CD14-positive monocyte (primary cell): ENCODE data around the gene TP53BP2. TPM values are rescaled to one million over a fixed set of nuclear protein-coding genes. Genes with fewer than 3 reads are reported as not detected.
A peak's percentile ranks its signal among the peaks of the same experiment; 100 is the strongest.

Experiments used
- DNase-seq, 3 donors: peaks; one replicate each; pipeline ENCODE4 v3.0.0-alpha.2; 2011 to 2022
- H2AFZ ChIP-seq: 2 replicates; pipeline ENCODE4 v1.6.0; 2012; ENCODE audit warnings: mild to moderate bottlenecking, low read depth, low read length, inconsistent platforms; ENCODE audit not compliant: insufficient read depth, poor library complexity, severe bottlenecking
- H3K27ac ChIP-seq, 2 donors: 1 replicate in 1 of 2; 2 replicates in 1 of 2; pipeline ENCODE4 v1.5.1; 2012 to 2013; ENCODE audit warnings: low read length in 2 of 2, control low read depth in 1 of 2, inconsistent platforms in 1 of 2, low read depth in 1 of 2, mild to moderate bottlenecking in 1 of 2
- H3K27me3 ChIP-seq, 2 donors: one replicate each; pipeline versions ENCODE4 v1.6.0 to v1.6.1; 2011 to 2013; ENCODE audit warnings: low read length in 2 of 2; ENCODE audit not compliant: control insufficient read depth in 2 of 2, insufficient read depth in 2 of 2
- H3K36me3 ChIP-seq, 2 donors: replicated peaks in 1 of 2; 1 replicate in 1 of 2; 2 replicates in 1 of 2; pipeline versions ENCODE4 v1.5.1 to v1.6.1; 2012 to 2013; ENCODE audit warnings: low read length in 2 of 2, control low read depth in 1 of 2, inconsistent platforms in 1 of 2, mild to moderate bottlenecking in 1 of 2; ENCODE audit not compliant: insufficient read depth in 2 of 2, control insufficient read depth in 1 of 2
- H3K4me1 ChIP-seq, 2 donors: 1 replicate in 1 of 2; 2 replicates in 1 of 2; pipeline versions ENCODE4 v1.5.1 to v1.6.1; 2012 to 2013; ENCODE audit warnings: low read length in 2 of 2, control low read depth in 1 of 2, inconsistent platforms in 1 of 2, mild to moderate bottlenecking in 1 of 2, moderate library complexity in 1 of 2; ENCODE audit not compliant: insufficient read depth in 2 of 2, control insufficient read depth in 1 of 2
- H3K4me2 ChIP-seq: replicated peaks from 2 replicates; pipeline ENCODE3; 2012; ENCODE audit warnings: low read length, moderate library complexity, mild to moderate bottlenecking; ENCODE audit not compliant: poor library complexity, severe bottlenecking; ENCODE audit errors: extremely low read depth
- H3K4me3 ChIP-seq, 3 experiments: fragments of 200-600 bp in 1 of 3; sonication (generic) in 1 of 3; replicated peaks in 1 of 3; 1 replicate in 2 of 3; 2 replicates in 1 of 3; pipeline ENCODE4 v1.5.1; 2011 to 2013; ENCODE audit warnings: low read length in 3 of 3, mild to moderate bottlenecking in 3 of 3, control low read depth in 2 of 3, low read depth in 2 of 3, inconsistent platforms in 1 of 3, moderate library complexity in 1 of 3
- H3K79me2 ChIP-seq: 2 replicates; pipeline ENCODE4 v1.6.0; 2012; ENCODE audit warnings: mild to moderate bottlenecking, control low read depth, inconsistent platforms, low read length, moderate library complexity; ENCODE audit not compliant: insufficient read depth
- H3K9ac ChIP-seq: 2 replicates; pipeline ENCODE4 v1.6.0; 2017; ENCODE audit warnings: low read length, mild to moderate bottlenecking; ENCODE audit not compliant: insufficient read depth, poor library complexity, severe bottlenecking
- H3K9me3 ChIP-seq, 2 donors: replicated peaks in 1 of 2; 1 replicate in 1 of 2; 2 replicates in 1 of 2; pipeline versions ENCODE4 v1.5.1 to v1.6.1; 2012 to 2013; ENCODE audit warnings: low read length in 2 of 2, control low read depth in 1 of 2; ENCODE audit not compliant: control insufficient read depth in 1 of 2, insufficient read depth in 1 of 2
- H4K20me1 ChIP-seq: 2 replicates; pipeline ENCODE4 v1.6.0; 2012; ENCODE audit warnings: mild to moderate bottlenecking, low read length, control low read depth, moderate library complexity; ENCODE audit not compliant: insufficient read depth
- H3K27ac Mint-ChIP-seq, 7 donors: one replicate each; pipeline ENCODE4 v1.8.0; 2020; ENCODE audit warnings: mild to moderate bottlenecking in 7 of 7, mixed read lengths in 7 of 7, moderate library complexity in 6 of 7, inconsistent platforms in 2 of 7
- H3K27me3 Mint-ChIP-seq, 3 donors: one replicate each; pipeline ENCODE4 v1.8.0; 2021 to 2022; ENCODE audit warnings: low read depth in 3 of 3, mild to moderate bottlenecking in 3 of 3, mixed read lengths in 3 of 3, moderate library complexity in 3 of 3, inconsistent platforms in 1 of 3
- H3K36me3 Mint-ChIP-seq, 2 donors: one replicate each; pipeline ENCODE4 v1.8.0; 2020; ENCODE audit warnings: mixed read lengths in 2 of 2, inconsistent platforms in 1 of 2, mild to moderate bottlenecking in 1 of 2
- H3K4me1 Mint-ChIP-seq: one replicate; pipeline ENCODE4 v1.8.0; 2020; ENCODE audit warnings: mild to moderate bottlenecking, mixed read lengths
- H3K4me3 Mint-ChIP-seq, 2 donors: one replicate each; pipeline ENCODE4 v1.8.0; 2020; ENCODE audit warnings: mild to moderate bottlenecking in 2 of 2, mixed read lengths in 2 of 2, moderate library complexity in 1 of 2
- H3K9me3 Mint-ChIP-seq, 7 donors: one replicate each; pipeline ENCODE4 v1.8.0; 2020 to 2022; ENCODE audit warnings: mixed read lengths in 7 of 7, mild to moderate bottlenecking in 6 of 7, moderate library complexity in 6 of 7, inconsistent platforms in 2 of 7
- WGBS: methylation state at CpG from one replicate; pipeline ENCODE4 v1.1.5; 2013; ENCODE audit warnings: missing lambda C conversion rate; ENCODE audit not compliant: insufficient coverage; 5-methylcytosine and 5-hydroxymethylcytosine counted together
- intact Hi-C, 2 donors: fragments of 100-400 bp; cut with micrococcal nuclease; formaldehyde crosslinking; loops; one replicate each; pipeline versions ENCODE4 v1.15.0 to v1.15.1; 2023
- polyA plus RNA-seq, 3 donors: library from polyadenylated mRNA; depleted of rRNA in 1 of 3; unstranded in 2 of 3; stranded (reverse) in 1 of 3; fragments of 300-500 nt in 2 of 3; fragments of >200 nt in 1 of 3; fragmentation: Illumina TruSeq in 2 of 3; gene quantifications; 1 replicate in 2 of 3; 2 replicates in 1 of 3; pipeline ENCODE4 v1.2.3, GENCODE V29; 2012 to 2021
- TF ChIP-seq, protein P1 (sequence below): fragments of 200-600 bp; IDR thresholded peaks from one replicate; pipeline ENCODE4 v1.8.0; 2022; ENCODE audit warnings: antibody characterized with exemption, mild to moderate bottlenecking

Gene TP53BP2
- polyA plus RNA-seq, 3 donors, result 5.7 to 19.7 (median 8.8) TPM

- peaks cover 78 to 84% of the 10 kb centered on the region in 2 donors for H3K36me3 ChIP-seq
- TF ChIP-seq, protein P1, sequence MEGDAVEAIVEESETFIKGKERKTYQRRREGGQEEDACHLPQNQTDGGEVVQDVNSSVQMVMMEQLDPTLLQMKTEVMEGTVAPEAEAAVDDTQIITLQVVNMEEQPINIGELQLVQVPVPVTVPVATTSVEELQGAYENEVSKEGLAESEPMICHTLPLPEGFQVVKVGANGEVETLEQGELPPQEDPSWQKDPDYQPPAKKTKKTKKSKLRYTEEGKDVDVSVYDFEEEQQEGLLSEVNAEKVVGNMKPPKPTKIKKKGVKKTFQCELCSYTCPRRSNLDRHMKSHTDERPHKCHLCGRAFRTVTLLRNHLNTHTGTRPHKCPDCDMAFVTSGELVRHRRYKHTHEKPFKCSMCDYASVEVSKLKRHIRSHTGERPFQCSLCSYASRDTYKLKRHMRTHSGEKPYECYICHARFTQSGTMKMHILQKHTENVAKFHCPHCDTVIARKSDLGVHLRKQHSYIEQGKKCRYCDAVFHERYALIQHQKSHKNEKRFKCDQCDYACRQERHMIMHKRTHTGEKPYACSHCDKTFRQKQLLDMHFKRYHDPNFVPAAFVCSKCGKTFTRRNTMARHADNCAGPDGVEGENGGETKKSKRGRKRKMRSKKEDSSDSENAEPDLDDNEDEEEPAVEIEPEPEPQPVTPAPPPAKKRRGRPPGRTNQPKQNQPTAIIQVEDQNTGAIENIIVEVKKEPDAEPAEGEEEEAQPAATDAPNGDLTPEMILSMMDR, result no peak
- 93% methylated on average over 3 of the region's 7 CpGs for WGBS
Observed at GRCh38 chr1:223765719-223766340, 79.9 kb downstream of the TP53BP2 start.

DNA sequence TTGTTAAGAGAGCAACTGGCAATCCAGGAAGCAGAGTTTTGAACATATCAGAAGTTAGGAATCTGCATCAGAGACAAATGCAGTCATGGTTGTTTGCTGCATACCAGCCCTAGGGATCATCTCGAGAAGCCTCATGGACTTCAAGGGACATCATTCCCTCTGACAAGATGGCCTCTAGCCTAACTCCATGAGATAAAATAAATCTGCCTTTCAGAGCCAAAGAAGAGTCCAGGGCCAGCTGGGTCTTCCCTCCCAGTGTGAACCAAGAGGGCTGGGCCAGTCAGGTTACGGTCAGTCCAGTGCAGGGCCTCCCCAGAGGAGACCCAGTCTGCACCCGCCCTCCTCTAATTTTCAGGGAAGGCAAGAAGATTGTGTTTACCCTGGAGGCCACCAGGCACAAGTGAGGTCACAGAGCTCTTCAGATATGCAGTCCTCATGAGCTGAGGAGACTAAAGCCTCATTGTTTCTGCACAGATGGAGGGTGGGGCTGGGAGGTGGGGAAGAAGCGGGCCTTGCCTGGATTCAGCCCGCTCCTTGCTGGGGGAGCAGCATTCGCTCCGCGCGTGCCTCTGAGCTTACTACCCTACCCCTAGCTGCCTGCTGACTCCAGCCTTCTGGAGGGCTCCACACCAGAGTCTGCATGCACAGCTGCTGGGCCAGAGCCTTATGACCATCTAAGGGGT, 80.6 kb downstream of the TP53BP2 start:
- no peak for DNase-seq
- Mint-ChIP-seq H3K27ac (peak overlapping the region in 1 of 7 donors; percentile 1), H3K27me3 (peaks cover 0 to 3% (median 0%) of the 10 kb centered on the region in 3 donors), H3K36me3 (peaks cover 71 to 84% of the 10 kb centered on the region in 2 donors), H3K9me3 (no peaks in the 10 kb centered on the region), H3K4me1 (peaks cover under 1% of the 10 kb centered on the region), H3K4me3 (no peak overlapping the region)
- 80% methylated on average over 6 of the region's 9 CpGs for WGBS
- H4K20me1 ChIP-seq, result peaks cover 9% of the 10 kb centered on the region
- no peaks in the 10 kb centered on the region for H3K9me3 ChIP-seq
- no peak overlapping the region for H2AFZ ChIP-seq
- H3K36me3 ChIP-seq, result peaks cover 78 to 84% of the 10 kb centered on the region in 2 donors
- no peak overlapping the region for H3K4me3 ChIP-seq
- H3K9ac ChIP-seq, result no peak overlapping the region
- H3K27me3 ChIP-seq, result no peaks in the 10 kb centered on the region
- no peaks in the 10 kb centered on the region for H3K79me2 ChIP-seq
- H3K4me1 ChIP-seq, result no peaks in the 10 kb centered on the region
- intact Hi-C loops, result no loop called here
- TF ChIP-seq, protein P1, result no peak
- H3K27ac ChIP-seq, result peak overlapping the region in 1 of 2 donors; percentile 20
- no peak overlapping the region for H3K4me2 ChIP-seq

More at GRCh38 chr1:223765719-223766340, 79.9 kb downstream of the TP53BP2 start:
- Histone ChIP-seq H4K20me1 (peaks cover 11% of the 10 kb centered on the region), H3K4me2 (no peak overlapping the region), H3K27me3 (no peaks in the 10 kb centered on the region), H3K4me1 (no peaks in the 10 kb centered on the region), H3K9ac (no peak overlapping the region), H2AFZ (no peak overlapping the region), H3K9me3 (no peaks in the 10 kb centered on the region), H3K79me2 (no peaks in the 10 kb centered on the region), H3K4me3 (no peak overlapping the region), H3K27ac (peak overlapping the region in 1 of 2 donors; percentile 20)
- Mint-ChIP-seq H3K27ac (peak overlapping the region in 1 of 7 donors; percentile 24), H3K4me3 (no peak overlapping the region), H3K27me3 (peaks cover 0 to 3% (median 0%) of the 10 kb centered on the region in 3 donors), H3K9me3 (no peaks in the 10 kb centered on the region), H3K36me3 (peaks cover 72 to 84% of the 10 kb centered on the region in 2 donors), H3K4me1 (no peaks in the 10 kb centered on the region)
- intact Hi-C loops, result no loop called here
- no peak for DNase-seq
